Stimulated activated CD4-positive, alpha-beta T cell treated with anti-CD3 and anti-CD28 coated beads, Interleukin-15, amount 100 ng/mL, for 1 hour (primary cell): ENCODE results near the gene MYO16.

Experiments
- DNase-seq, 2 donors: peaks; one replicate each; pipeline ENCODE4 v3.0.0-alpha.2; 2020; ENCODE audit warnings: low read depth in 1 of 2, low spot score in 1 of 2

Gene MYO16

GRCh38 chr13:108789476-108789875 is 160.1 kb downstream of the MYO16 start:
- DNase-seq, result no peak

GRCh38 chr13:108795841-108796240 is 166.4 kb downstream of the MYO16 start:
- DNase-seq, result no peak

- DNase-seq, result no peak
These were observed 167.9 kb downstream of the MYO16 start for GRCh38 chr13:108797354-108797753.

DNA sequence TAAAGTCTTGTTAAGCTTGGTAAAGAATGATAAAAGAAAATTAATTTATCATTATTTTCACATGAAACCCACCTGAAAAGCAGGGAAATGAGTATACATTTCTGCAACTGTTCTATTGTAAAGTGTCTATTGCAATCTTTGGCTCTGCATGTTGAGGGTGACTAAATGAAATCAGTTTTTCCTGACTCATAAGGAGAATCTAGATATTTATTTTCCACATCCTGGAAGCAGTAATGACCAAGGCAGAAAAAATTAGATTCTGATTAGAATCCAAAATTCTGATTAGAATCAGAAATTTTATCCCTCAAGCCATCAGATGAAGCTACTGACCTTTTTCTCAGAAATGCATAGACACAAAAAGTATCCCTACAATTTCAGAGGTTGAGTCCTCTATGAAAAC is 178.4 kb downstream of the MYO16 start:
- DNase-seq, result no peak

DNA sequence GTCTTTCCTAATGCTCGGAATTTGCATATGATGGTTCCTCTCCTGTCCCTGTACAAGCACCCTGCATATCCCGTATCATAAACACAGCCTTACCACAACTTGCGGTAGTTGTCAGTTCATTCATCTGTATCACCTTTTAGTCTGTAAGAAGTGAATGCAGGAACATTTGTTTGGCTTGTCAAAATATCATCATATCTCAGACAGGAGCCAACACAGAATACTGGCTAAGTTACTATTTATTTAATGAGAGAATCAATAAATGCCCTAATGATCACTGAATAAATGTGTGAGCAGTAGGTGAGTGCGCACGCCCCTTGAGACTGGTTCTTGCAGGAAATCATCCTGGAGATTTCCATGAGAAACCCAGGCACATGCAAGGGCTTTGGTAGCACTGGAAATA is 182.8 kb downstream of the MYO16 start:
- no peak for DNase-seq

DNA sequence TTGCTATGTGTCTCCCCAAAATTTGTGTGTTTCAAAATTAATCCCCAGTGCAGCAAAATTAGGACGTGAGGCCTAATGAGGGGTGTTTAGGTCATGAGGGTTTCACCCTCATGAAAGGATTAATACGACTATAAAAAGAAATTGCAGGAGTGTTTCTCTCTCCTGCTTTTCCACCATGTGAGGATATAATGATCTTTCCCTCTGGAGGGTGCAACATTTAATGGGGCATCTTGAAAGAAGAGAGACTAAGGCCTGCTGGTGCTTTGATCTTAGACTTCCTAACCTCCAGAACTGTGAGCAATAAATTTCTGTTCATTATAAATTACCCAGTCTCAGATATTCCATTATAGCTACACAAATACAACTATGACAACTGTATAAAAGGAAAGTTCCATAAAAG is 183.2 kb downstream of the MYO16 start:
- DNase-seq, result no peak

GRCh38 chr13:108813587-108814170 is 184.3 kb downstream of the MYO16 start:
- no peak for DNase-seq

GRCh38 chr13:108816375-108816774 is 187.0 kb downstream of the MYO16 start:
- DNase-seq, result no peak

- no peak for DNase-seq
These were observed 198.2 kb downstream of the MYO16 start for GRCh38 chr13:108827646-108828045.

- DNase-seq, result no peak
These were observed 198.8 kb downstream of the MYO16 start for GRCh38 chr13:108828086-108828815.

DNA sequence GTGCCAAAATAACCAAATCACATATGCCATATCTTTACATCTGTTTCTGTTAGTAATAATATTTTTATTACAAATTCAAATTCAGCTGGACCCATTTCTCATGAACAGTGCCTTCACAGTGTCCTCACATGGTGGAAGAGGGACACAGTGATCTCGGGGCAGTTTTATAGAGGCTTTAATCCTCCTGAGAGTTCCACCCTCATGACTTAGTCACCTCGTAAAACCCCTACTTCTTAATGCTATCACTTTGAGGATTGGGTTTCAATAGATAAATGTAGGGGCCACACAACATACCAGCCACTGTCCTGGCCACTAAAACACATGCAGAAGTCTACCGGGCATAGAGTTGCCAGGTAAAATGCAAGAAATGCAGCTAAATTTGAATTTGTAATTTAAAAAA is 201.5 kb downstream of the MYO16 start:
- DNase-seq, result no peak

- no peak for DNase-seq
These were observed 204.1 kb downstream of the MYO16 start for GRCh38 chr13:108833531-108833930.

- DNase-seq, result no peak
These were observed 204.8 kb downstream of the MYO16 start for GRCh38 chr13:108834193-108834592.

GRCh38 chr13:108835083-108835482 is 205.7 kb downstream of the MYO16 start:
- DNase-seq, result no peak

DNA sequence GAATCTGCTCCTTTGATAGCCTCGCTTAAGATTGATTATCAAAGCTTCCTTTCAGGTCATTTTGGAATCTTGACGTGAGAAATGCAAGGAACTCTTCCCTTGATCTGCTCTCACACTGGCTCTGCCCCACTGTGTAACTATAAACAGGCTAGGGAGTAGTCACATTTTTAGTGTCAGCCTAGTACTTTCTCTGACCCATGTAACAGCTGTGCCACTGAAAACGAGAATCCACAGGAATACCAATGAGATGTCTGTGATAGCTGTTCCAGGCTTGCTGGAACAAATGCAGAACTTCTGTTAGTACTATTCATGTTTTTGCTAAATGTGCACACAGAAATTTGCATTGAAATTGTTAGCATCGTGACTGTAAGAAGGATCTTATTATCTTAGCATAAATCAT is 221.3 kb downstream of the MYO16 start:
- no peak for DNase-seq

- DNase-seq, result no peak
These were observed 222.2 kb downstream of the MYO16 start for GRCh38 chr13:108851660-108852059.

DNA sequence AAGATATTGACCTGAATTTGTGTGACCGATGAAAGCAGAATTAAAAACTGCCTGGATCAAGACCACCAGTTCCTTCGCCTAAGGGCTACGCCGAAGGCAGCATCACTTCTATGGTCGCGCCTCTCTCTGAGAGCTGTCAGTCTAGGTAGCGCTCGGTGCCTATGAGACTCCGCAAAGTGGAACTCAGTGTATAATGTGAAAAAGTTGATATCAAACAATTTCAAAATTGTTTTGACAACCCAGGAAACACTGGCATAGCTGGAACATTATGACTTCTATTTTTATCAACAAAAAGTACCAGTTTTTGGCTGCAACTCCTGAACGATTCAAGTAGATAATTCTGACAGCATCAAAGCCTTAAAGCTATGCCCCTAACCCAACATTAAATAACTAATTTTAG is 223.6 kb downstream of the MYO16 start:
- DNase-seq, result no peak

- no peak for DNase-seq
These were observed 226.5 kb downstream of the MYO16 start for GRCh38 chr13:108855737-108856387.

- DNase-seq, result no peak
These were observed 229.3 kb downstream of the MYO16 start for GRCh38 chr13:108858676-108859075.

DNA sequence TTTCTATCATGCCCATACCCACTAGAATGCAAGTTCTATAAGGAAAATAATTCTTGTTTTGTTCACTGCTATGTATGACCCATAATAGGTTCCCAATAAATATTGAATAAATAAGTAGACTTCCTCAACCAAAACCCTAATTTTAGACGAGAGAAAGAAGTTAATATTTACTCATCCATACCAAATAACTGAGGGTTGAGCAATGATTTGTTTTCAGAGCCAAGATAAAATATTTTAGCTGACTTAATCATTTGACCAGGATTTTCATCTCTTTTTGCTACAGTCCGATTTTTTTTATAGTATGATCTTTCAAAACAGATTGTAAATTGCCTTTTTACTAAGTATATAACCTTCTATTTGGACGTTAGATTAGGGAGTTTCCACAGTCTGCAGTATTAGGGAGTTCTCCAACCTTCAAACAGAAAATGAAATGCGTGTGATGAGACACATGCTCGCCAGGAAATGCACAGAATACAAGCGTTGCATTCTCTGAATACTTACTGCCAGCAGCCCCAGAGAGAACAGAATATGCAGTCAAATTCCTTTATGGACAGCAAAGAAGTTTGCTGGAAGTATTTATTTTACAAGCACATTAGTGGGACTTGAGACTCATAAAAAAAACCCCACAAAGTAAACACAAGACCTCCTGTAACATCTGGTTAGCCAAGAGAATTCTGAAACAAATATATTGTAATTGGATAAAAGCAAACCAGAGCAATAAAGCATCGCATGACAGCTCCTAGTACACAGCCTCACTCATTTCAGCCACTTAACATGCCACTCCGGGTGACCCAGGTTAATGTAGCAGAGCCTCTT is 230.0 kb downstream of the MYO16 start:
- DNase-seq, result no peak

DNA sequence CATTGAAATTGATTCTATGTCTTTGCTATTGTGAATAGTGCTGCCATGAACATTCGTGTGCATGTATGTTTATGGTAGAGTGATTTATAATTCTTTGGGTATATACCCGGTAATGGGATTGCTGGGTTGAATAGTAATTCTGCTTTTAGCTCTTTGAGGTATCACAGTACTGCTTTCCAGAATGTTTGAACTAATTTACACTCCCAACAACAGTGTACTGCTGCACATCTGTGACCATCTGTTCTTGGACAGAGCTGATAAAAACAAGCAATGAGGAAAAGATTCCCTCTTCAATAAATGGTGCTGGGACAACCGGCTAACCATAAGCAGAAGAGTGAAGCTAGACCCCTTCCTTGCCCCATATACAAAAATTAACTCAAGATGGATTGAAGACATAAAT is 231.0 kb downstream of the MYO16 start:
- DNase-seq, result no peak

DNA sequence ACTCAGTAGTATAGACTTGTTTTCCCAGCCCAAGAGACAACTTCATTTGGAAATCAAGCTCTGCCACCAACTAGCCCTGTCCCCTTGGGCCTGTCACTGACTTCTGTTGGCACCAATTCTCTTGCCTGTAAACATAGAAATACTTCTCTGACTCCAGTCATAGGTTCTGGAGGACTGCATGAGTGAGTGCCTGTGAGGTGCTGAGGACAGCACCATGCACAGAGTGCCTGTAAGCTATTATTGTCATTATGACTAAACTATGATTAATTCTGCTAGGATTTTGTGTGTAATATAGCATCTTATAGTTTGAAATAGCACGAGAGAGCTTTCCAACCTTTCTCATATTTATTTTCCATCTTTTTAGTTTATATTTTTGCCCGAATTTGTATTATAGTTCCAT is 247.9 kb downstream of the MYO16 start:
- no peak for DNase-seq
